GM12872 (cell line): ENCODE results near the gene SURF6.

Experiments
- TF ChIP-seq, protein P1 (sequence below): IDR thresholded peaks from 3 replicates; pipeline ENCODE4 v1.5.1; 2011; ENCODE audit warnings: low read depth, mild to moderate bottlenecking, low read length, moderate library complexity; ENCODE audit not compliant: insufficient read depth

SURF6 gene

DNA sequence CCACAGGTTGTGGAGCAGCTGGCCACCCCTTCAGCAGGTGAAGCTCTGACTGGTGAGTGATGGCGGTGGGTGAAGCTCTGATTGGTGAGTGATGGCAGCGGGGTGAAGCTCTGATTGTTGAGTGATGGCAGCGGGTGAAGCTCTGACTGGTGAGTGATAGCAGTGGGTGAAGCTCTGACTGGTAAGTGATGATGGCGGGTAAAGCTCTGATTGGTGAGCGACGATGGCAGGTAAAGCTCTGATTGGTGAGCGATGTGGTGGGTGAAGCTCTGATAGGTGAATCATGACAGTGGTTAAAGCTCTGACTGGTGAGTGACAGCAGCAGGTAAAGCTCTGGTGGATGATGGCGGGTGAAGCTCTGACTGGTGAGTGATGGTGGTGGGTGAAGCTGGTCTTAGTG, 51.6 kb downstream of the SURF6 start:
- TF ChIP-seq, protein P1, sequence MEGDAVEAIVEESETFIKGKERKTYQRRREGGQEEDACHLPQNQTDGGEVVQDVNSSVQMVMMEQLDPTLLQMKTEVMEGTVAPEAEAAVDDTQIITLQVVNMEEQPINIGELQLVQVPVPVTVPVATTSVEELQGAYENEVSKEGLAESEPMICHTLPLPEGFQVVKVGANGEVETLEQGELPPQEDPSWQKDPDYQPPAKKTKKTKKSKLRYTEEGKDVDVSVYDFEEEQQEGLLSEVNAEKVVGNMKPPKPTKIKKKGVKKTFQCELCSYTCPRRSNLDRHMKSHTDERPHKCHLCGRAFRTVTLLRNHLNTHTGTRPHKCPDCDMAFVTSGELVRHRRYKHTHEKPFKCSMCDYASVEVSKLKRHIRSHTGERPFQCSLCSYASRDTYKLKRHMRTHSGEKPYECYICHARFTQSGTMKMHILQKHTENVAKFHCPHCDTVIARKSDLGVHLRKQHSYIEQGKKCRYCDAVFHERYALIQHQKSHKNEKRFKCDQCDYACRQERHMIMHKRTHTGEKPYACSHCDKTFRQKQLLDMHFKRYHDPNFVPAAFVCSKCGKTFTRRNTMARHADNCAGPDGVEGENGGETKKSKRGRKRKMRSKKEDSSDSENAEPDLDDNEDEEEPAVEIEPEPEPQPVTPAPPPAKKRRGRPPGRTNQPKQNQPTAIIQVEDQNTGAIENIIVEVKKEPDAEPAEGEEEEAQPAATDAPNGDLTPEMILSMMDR = no peak

DNA sequence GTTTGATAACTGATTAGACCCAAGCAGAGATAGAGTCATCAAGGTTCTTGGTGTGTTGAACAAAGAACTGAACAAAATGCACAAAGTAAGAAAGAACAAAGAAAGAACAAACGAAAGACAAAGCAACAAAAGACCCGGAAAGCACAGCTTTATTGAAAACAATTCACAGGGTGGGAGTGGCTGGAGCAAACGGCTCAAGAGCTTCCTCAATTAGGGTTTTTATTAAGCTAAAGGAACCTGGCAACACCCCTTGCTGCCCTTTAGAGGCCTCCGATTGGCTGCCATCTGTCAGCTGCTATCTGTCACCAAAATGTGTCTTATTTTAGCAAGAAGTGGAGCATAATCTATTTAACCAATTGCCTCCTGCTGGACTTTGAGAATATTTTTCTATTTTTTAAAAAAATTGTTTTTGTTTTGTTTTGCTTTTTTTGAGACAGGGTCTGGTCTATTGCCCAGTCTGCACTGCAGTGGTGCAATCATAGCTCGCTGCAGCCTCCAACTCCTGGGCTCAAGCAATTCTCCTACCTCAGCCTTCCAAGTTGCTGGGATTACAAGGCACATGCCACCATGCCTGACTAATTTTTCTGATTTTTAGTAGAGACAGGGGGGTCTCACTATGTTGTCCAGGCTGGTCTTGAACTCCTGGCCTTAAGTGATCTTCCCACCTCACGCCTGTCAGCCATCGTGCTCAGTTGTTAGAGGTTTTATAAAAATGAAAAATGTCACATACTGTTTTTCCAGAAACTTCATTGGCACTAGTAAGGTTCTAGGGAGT, 53.3 kb downstream of the SURF6 start:
- TF ChIP-seq, protein P1 = no peak

DNA sequence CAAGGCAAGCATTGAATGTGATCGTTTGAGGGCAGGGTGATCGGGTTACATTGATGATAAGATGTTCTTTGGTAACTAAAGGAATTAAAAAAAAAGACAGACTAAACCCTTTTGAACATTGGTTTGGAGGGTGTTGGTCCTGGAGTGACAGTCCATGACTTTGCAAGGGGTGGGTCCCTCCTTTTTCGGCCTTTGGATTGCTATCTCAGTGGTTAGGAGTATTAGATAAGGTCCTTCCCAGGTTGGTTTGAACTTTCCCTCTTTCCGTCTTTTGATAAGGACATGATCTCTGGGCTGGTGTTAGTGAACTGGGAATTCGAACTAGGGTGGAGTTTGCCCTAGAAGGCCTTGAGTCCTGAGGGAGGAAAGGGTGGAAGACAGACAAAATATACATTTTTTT, 55.6 kb downstream of the SURF6 start:
- TF ChIP-seq, protein P1 = no peak
